ENCODE results near the gene SERPINB2. TPM values are rescaled to one million over a fixed set of nuclear protein-coding genes. Genes with fewer than 3 reads are reported as not detected.

SERPINB2 gene
- total RNA-seq, 6 experiments from 2014 or later, result 30.9 to 91.5 (median 36.1) TPM

DNA sequence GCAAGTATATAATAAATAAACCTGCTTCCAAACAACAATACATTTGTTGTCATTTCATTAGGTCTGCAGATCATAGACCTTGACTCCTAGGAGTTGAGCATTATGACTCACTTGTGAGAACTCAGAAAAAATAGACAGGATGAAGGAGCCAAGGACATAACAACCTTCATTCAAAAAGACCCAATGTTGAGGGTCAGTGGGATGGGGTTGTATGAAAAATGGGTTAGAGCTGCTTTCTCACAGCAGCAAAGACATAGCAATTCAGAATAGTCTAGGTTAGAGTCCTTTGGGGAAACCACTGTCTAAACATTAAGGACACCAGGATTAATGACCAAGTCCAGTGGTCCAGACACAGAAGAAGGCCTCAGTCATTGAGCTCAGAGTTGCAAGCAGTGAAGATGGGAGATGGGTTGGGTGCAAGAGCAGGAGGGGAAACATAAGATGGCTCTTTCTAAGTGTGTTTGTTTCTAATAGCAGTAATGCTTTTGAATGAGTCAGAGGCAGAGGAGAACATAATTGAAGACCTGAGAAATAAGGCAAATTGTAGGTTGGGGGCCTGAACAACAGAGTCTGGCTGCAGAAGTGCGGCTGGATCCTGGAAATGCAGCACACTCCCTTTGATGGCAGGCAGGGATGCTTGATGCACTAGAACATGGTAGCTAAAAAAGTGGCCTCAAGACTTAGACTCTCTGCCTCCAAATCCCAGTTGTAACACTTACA lies 16.5 kb downstream of the SERPINB2 start:
- Mint-ChIP-seq H3K9me3 (no peaks in the 10 kb centered on the region), H3K27me3 (ENCODE audit: insufficient read depth) (peaks cover 12% of the 10 kb centered on the region), H3K4me1 (ENCODE audit: low read depth) (no peaks in the 10 kb centered on the region), H3K4me3 (no peak overlapping the region), H3K27ac (no peak overlapping the region), H3K36me3 (ENCODE audit: low read depth) (no peaks in the 10 kb centered on the region; the same call in none of the 2 replicates)
- TF ChIP-seq, protein P1, sequence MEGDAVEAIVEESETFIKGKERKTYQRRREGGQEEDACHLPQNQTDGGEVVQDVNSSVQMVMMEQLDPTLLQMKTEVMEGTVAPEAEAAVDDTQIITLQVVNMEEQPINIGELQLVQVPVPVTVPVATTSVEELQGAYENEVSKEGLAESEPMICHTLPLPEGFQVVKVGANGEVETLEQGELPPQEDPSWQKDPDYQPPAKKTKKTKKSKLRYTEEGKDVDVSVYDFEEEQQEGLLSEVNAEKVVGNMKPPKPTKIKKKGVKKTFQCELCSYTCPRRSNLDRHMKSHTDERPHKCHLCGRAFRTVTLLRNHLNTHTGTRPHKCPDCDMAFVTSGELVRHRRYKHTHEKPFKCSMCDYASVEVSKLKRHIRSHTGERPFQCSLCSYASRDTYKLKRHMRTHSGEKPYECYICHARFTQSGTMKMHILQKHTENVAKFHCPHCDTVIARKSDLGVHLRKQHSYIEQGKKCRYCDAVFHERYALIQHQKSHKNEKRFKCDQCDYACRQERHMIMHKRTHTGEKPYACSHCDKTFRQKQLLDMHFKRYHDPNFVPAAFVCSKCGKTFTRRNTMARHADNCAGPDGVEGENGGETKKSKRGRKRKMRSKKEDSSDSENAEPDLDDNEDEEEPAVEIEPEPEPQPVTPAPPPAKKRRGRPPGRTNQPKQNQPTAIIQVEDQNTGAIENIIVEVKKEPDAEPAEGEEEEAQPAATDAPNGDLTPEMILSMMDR (IDR thresholded peaks at IDR 0.05), result no peak
- no peak for DNase-seq

DNA sequence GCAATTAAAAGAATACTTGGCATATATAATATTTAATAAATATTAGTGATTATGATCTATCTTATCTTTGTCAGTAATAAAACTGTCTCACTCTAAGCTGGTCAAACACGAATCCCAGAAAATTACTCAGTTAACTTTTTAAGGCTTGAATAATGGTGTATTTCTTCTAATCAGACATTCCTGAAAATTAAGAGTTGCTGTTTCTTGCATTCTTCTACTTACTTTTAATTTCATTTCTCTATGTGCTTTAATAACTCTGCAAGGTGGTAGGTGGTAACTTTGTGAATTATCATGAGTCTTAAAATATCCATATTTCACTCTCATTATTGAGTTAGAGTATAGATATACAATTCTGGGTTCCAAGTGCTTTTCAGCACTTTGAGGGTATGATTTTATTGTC lies 17.2 kb downstream of the SERPINB2 start:
- H3K36me3 Mint-ChIP-seq (ENCODE audit: low read depth), result no peaks in the 10 kb centered on the region; the same call in none of the 2 replicates
- DNase-seq, result no peak
- TF ChIP-seq, protein P1 (IDR thresholded peaks at IDR 0.05), result no peak

DNA sequence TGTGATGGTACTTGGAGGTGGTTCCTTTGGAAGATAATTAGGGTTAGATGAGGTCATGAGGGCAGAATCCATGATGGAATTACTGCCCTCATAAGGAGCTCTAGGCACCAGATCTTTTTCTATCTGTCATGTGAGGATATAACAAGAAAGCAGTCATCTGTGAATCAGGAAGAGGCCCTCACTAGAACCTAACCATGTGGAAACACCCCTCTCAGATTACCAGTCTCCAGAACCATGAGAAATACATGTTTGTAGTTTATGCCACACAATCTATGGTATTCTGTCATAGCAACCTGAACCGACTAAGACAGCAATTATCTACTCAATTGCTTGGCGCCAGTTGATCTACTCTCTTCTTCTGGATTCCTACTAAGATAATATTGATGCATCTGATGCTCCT lies 17.9 kb downstream of the SERPINB2 start:
- Mint-ChIP-seq H3K9me3 (no peaks in the 10 kb centered on the region), H3K27me3 (ENCODE audit: insufficient read depth) (peaks cover 11% of the 10 kb centered on the region), H3K4me1 (ENCODE audit: low read depth) (no peaks in the 10 kb centered on the region), H3K36me3 (ENCODE audit: low read depth) (no peaks in the 10 kb centered on the region; the same call in none of the 2 replicates), H3K4me3 (no peak overlapping the region), H3K27ac (no peak overlapping the region)
- TF ChIP-seq, protein P1 (IDR thresholded peaks at IDR 0.05), result no peak
- no peak for DNase-seq

More for the DNA sequence above, 17.2 kb downstream of the SERPINB2 start:
- H3K27me3 Mint-ChIP-seq (ENCODE audit: insufficient read depth), result peaks cover 12% of the 10 kb centered on the region
- H3K4me1 Mint-ChIP-seq (ENCODE audit: low read depth), result no peaks in the 10 kb centered on the region
- no peak overlapping the region for H3K27ac Mint-ChIP-seq
- H3K4me3 Mint-ChIP-seq, result no peak overlapping the region
- H3K9me3 Mint-ChIP-seq, result no peaks in the 10 kb centered on the region

DNA sequence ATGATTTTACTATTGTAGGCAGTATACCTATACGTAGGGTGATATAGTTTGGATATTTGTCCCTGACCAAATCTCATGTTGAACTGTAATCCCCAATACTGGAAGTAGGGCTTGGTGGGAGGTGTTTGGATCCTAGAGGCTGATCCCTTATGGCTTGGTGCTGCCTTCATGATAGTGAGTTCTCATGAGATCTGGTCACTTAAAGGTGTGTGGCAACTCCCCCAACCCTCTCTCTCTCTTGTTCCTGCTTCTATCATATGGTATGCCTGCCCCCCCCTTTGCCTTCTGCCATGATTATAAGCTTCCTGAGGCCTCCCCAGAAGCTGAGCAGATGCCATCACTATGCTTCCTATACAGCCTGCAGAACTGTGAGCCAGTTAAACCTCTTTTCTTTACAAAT lies 18.6 kb downstream of the SERPINB2 start:
- TF ChIP-seq, protein P1 (IDR thresholded peaks at IDR 0.05), result no peak
- Mint-ChIP-seq H3K9me3 (no peaks in the 10 kb centered on the region), H3K36me3 (ENCODE audit: low read depth) (no peaks in the 10 kb centered on the region; the same call in none of the 2 replicates), H3K27me3 (ENCODE audit: insufficient read depth) (peaks cover 11% of the 10 kb centered on the region), H3K4me3 (no peak overlapping the region), H3K4me1 (ENCODE audit: low read depth) (no peaks in the 10 kb centered on the region), H3K27ac (no peak overlapping the region)
- no peak for DNase-seq

DNA sequence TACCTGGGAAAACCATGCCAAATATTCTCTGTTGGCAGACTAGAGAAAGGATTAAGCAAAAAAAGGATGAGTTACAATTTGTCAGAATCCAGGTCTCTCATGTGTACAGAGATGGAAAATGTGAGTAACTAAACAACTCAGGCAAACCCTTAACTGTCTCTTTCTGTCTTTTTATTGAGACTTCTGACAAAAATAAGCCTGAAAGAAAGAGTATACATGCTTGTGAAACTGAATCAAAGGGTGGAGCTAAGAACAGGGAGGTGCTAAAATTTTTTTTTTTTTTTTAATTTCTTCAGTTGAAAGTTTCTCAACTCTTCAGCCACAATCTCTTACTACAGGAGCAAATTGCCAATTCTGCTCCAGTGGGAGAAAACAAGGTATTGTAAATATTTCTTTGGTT lies 20.2 kb downstream of the SERPINB2 start, which contains the start of gene SERPINB10:
Gene SERPINB10 (plus strand): TSS at position 295 of the 400 bp plus-strand sequence. CDS start 7,553 bp downstream, outside the sequence.
- peaks cover 21% of the 10 kb centered on the region for H3K27me3 Mint-ChIP-seq (ENCODE audit: insufficient read depth)
- TF ChIP-seq, protein P1 (IDR thresholded peaks at IDR 0.05), result no peak
- no peaks in the 10 kb centered on the region; the same call in none of the 2 replicates for H3K36me3 Mint-ChIP-seq (ENCODE audit: low read depth)
- no peak for DNase-seq
- H3K9me3 Mint-ChIP-seq, result no peaks in the 10 kb centered on the region
- H3K4me3 Mint-ChIP-seq, result no peak within 1 kb of the TSS
- H3K4me1 Mint-ChIP-seq (ENCODE audit: low read depth), result no peaks in the 10 kb centered on the region
- H3K27ac Mint-ChIP-seq, result no peak within 1 kb of the TSS
